OCI-LY7 (cell line): ENCODE data around the gene CDK12.

Source experiments
- CTCF ChIP-seq: fragments of 200-600 bp; sonication (generic); conservative IDR thresholded peaks from 2 replicates; pipeline ENCODE4 v1.5.1; 2014; ENCODE audit warnings: mild to moderate bottlenecking, antibody characterized with exemption, low read length, moderate library complexity, mixed read lengths
- EZH2phosphoT487 ChIP-seq: fragments of 200-600 bp; sonication (generic); IDR thresholded peaks from 2 replicates; pipeline ENCODE4 v1.6.1; 2018; ENCODE audit warnings: low read depth, borderline replicate concordance, mild to moderate bottlenecking, mixed run types, antibody characterized with exemption, low read length, moderate library complexity, mixed read lengths

- no peak for TF ChIP-seq CTCF
- TF ChIP-seq EZH2phosphoT487: no peak
Observed at GRCh38 chr17:39450847-39451581, 10.3 kb upstream of the CDK12 start, which contains the start of gene MED1.
